ENCODE results near the gene CGNL1.

GRCh38 chr15:57472861-57473260 is 96.6 kb downstream of the CGNL1 start:
- no peak for TF ChIP-seq CTCF (conservative IDR thresholded peaks at IDR 0.05)
- TF ChIP-seq ZFX (IDR thresholded peaks at IDR 0.05), result no peak

Data from C4-2B (cell line).